Fibroblast of lung (primary cell): ENCODE results near the gene KCNK4. TPM values are rescaled to one million over a fixed set of nuclear protein-coding genes. Genes with fewer than 3 reads are reported as not detected.

ENCODE experiments used
- DNase-seq, 2 donors: peaks; one replicate each; pipeline versions ENCODE4 v3.0.0 to v3.0.0-alpha.2; 2010; ENCODE audit warnings: low read depth in 2 of 2
- H2AFZ ChIP-seq: 2 replicates; pipeline ENCODE4 v1.5.1; 2012; ENCODE audit warnings: low read length, control low read depth, inconsistent platforms
- H3K27ac ChIP-seq: 2 replicates; pipeline ENCODE4 v1.5.1; 2011; ENCODE audit warnings: low read length, control low read depth; ENCODE audit not compliant: insufficient read depth
- H3K27me3 ChIP-seq: 2 replicates; pipeline ENCODE4 v1.5.1; 2011; ENCODE audit warnings: mild to moderate bottlenecking, low read length; ENCODE audit not compliant: control insufficient read depth, insufficient read depth
- H3K36me3 ChIP-seq: 2 replicates; pipeline ENCODE4 v1.5.1; 2011; ENCODE audit warnings: low read length; ENCODE audit not compliant: control insufficient read depth, insufficient read depth
- H3K4me1 ChIP-seq: 2 replicates; pipeline ENCODE4 v1.5.1; 2011; ENCODE audit warnings: low read length; ENCODE audit not compliant: control insufficient read depth, insufficient read depth; ENCODE audit errors: extremely low read depth
- H3K4me2 ChIP-seq: 2 replicates; pipeline ENCODE4 v1.5.1; 2011; ENCODE audit warnings: low read length, control low read depth; ENCODE audit not compliant: insufficient read depth; ENCODE audit errors: extremely low read depth
- H3K4me3 ChIP-seq, 4 experiments: fragments of 200-600 bp in 1 of 4; sonication (generic) in 1 of 4; replicated peaks in 1 of 4; 2 replicates each; pipeline ENCODE4 v1.5.1; 2011 to 2016; ENCODE audit warnings: low read length in 4 of 4, low read depth in 3 of 4, mild to moderate bottlenecking in 3 of 4, control low read depth in 2 of 4, inconsistent platforms in 1 of 4, mixed read lengths in 1 of 4; ENCODE audit not compliant: insufficient read depth in 1 of 4; ENCODE audit errors: control extremely low read depth in 1 of 4
- H3K79me2 ChIP-seq: 2 replicates; pipeline ENCODE4 v1.5.1; 2012; ENCODE audit warnings: mild to moderate bottlenecking, low read length, inconsistent platforms; ENCODE audit not compliant: control insufficient read depth, insufficient read depth
- H3K9ac ChIP-seq: 2 replicates; pipeline ENCODE4 v1.5.1; 2011; ENCODE audit warnings: mild to moderate bottlenecking, low read length, control low read depth; ENCODE audit not compliant: insufficient read depth
- H3K9me3 ChIP-seq: 2 replicates; pipeline ENCODE4 v1.5.1; 2012; ENCODE audit warnings: low read depth, low read length; ENCODE audit not compliant: control insufficient read depth, insufficient read depth
- H4K20me1 ChIP-seq: 2 replicates; pipeline ENCODE4 v1.5.1; 2011; ENCODE audit warnings: low read length; ENCODE audit not compliant: control insufficient read depth, insufficient read depth; ENCODE audit errors: extremely low read depth
- CTCF ChIP-seq, 2 donors: IDR thresholded peaks in 1 of 2; conservative IDR thresholded peaks in 1 of 2; 1 replicate in 1 of 2; 2 replicates in 1 of 2; pipeline ENCODE4 v1.5.1; 2011 to 2012; ENCODE audit warnings: low read length in 2 of 2, control low read depth in 1 of 2, inconsistent platforms in 1 of 2, low read depth in 1 of 2, mild to moderate bottlenecking in 1 of 2
- EZH2 ChIP-seq: IDR thresholded peaks from 2 replicates; pipeline ENCODE4 v1.5.1; 2012; ENCODE audit warnings: low read length, control low read depth, mild to moderate bottlenecking; ENCODE audit errors: missing control alignments
- polyA plus RNA-seq, 2 donors: library from polyadenylated mRNA; depleted of rRNA in 1 of 2; stranded (reverse) in 1 of 2; unstranded in 1 of 2; fragments of >200 nt; gene quantifications; 2 replicates each; pipeline ENCODE4 v1.2.1, GENCODE V29; 2011 to 2012; ENCODE audit warnings: missing spikeins in 1 of 2
- total RNA-seq: library from RNA; depleted of rRNA; stranded (reverse); fragments of >200 nt; gene quantifications from 2 replicates; pipeline ENCODE4 v1.2.1, GENCODE V29; 2014

KCNK4 gene
- total and polyA plus RNA-seq, 2 donors (not counting 1 experiment from before 2014, with no cell fraction given) = not detected

GRCh38 chr11:64253481-64253880 is 37.6 kb upstream of the KCNK4 start:
- DNase-seq = no peak
- TF ChIP-seq CTCF (conservative IDR thresholded peaks at IDR 0.05 in 1 of 2, IDR thresholded peaks at IDR 0.05 in 1 of 2; ENCODE audit: low read depth in 1 of 2, low read length in 2 of 2) = no peak
- TF ChIP-seq EZH2 = no peak
- H3K4me1 ChIP-seq = peaks cover 5% of the 10 kb centered on the region
- no peak overlapping the region for H2AFZ ChIP-seq
- no peak overlapping the region for H3K9ac ChIP-seq
- peak overlapping the region in 1 of 4 experiments; percentile 87 for H3K4me3 ChIP-seq
- no peaks in the 10 kb centered on the region for H3K9me3 ChIP-seq
- no peaks in the 10 kb centered on the region for H4K20me1 ChIP-seq
- no peak overlapping the region for H3K4me2 ChIP-seq
- H3K36me3 ChIP-seq = peaks cover 17% of the 10 kb centered on the region
- no peak overlapping the region for H3K27ac ChIP-seq
- H3K79me2 ChIP-seq = peaks cover 24% of the 10 kb centered on the region
- H3K27me3 ChIP-seq = no peaks in the 10 kb centered on the region

- Histone ChIP-seq H3K9me3 (no peaks in the 10 kb centered on the region), H4K20me1 (no peaks in the 10 kb centered on the region), H3K36me3 (peaks cover 24% of the 10 kb centered on the region), H3K4me1 (peaks cover 5% of the 10 kb centered on the region), H3K4me2 (no peak overlapping the region), H3K4me3 (no peak overlapping the region), H2AFZ (no peak overlapping the region), H3K9ac (no peak overlapping the region), H3K27me3 (no peaks in the 10 kb centered on the region), H3K79me2 (peaks cover 24% of the 10 kb centered on the region), H3K27ac (no peak overlapping the region)
- no peak for DNase-seq
- no peak for TF ChIP-seq CTCF (conservative IDR thresholded peaks at IDR 0.05 in 1 of 2, IDR thresholded peaks at IDR 0.05 in 1 of 2; ENCODE audit: low read depth in 1 of 2, low read length in 2 of 2)
- no peak for TF ChIP-seq EZH2
These were observed 36.8 kb upstream of the KCNK4 start for GRCh38 chr11:64254326-64254725.

- Histone ChIP-seq H3K9me3 (no peaks in the 10 kb centered on the region), H3K27me3 (no peaks in the 10 kb centered on the region), H3K4me3 (no peak overlapping the region), H3K79me2 (peaks cover 24% of the 10 kb centered on the region), H3K9ac (no peak overlapping the region), H2AFZ (no peak overlapping the region), H3K4me2 (no peak overlapping the region), H4K20me1 (no peaks in the 10 kb centered on the region), H3K4me1 (peaks cover 5% of the 10 kb centered on the region), H3K36me3 (peaks cover 29% of the 10 kb centered on the region), H3K27ac (no peak overlapping the region)
- DNase-seq = no peak
- TF ChIP-seq CTCF (conservative IDR thresholded peaks at IDR 0.05 in 1 of 2, IDR thresholded peaks at IDR 0.05 in 1 of 2; ENCODE audit: low read depth in 1 of 2, low read length in 2 of 2) = no peak
- TF ChIP-seq EZH2 = no peak
These were observed 35.7 kb upstream of the KCNK4 start for GRCh38 chr11:64255135-64256128.
